GM12875 (cell line): ENCODE measurements around the gene ERRFI1.
"Not testable (repeated sequence)": the region's sequence is repeated elsewhere in the genome, so short reads cannot be mapped to it uniquely, and the experiment has no call there.

Experiments
- H3K4me3 ChIP-seq: one replicate; pipeline ENCODE4 v1.5.1; 2011; ENCODE audit warnings: low read depth, low read length, control low read depth
- TF ChIP-seq, protein P1 (sequence below): IDR thresholded peaks from 2 replicates; pipeline ENCODE4 v1.5.1; 2011; ENCODE audit warnings: low read depth, mild to moderate bottlenecking, control low read depth, inconsistent platforms, low read length, moderate library complexity, borderline replicate concordance; ENCODE audit not compliant: insufficient read depth

Gene ERRFI1

DNA sequence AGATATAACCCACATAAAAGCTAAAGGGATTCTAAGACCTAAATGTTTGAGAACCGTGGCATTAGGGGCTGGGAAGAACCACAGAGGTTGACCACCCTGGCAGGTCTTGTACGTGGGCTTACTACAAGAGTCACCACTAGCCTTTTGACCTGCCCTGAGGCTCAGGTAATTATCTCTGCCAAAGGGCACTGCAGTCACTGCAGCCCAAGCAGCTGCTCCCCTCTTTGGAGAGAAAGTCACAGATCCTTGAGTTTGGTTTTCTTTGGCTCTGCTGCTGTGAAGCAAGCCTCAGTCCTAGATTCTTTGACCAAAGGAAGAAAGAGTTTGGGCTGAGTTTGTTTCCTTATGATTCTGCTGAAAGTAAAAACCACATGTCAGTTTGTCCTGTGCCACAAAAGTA is 53.0 kb downstream of the ERRFI1 start:
- H3K4me3 ChIP-seq, result no peak overlapping the region
- TF ChIP-seq, protein P1, sequence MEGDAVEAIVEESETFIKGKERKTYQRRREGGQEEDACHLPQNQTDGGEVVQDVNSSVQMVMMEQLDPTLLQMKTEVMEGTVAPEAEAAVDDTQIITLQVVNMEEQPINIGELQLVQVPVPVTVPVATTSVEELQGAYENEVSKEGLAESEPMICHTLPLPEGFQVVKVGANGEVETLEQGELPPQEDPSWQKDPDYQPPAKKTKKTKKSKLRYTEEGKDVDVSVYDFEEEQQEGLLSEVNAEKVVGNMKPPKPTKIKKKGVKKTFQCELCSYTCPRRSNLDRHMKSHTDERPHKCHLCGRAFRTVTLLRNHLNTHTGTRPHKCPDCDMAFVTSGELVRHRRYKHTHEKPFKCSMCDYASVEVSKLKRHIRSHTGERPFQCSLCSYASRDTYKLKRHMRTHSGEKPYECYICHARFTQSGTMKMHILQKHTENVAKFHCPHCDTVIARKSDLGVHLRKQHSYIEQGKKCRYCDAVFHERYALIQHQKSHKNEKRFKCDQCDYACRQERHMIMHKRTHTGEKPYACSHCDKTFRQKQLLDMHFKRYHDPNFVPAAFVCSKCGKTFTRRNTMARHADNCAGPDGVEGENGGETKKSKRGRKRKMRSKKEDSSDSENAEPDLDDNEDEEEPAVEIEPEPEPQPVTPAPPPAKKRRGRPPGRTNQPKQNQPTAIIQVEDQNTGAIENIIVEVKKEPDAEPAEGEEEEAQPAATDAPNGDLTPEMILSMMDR, result no peak

DNA sequence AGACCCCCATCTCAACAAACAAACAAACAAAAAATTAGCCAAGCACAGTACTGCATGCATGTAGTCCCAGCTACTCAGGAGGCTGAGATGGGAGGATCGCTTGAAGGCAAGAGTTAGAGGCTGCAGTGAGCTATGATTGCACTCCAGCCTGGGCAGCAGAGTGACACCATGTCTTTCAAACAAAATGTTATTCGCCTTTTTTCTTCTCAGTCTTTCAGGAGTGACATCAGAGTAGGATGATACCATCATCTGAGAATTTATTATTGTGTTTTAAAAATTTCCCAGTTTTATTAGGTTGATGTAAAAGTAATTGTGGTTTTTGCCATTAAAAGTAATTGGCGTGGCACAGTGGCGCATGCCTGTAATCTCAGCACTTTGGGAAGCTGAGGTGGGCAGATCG is 53.8 kb downstream of the ERRFI1 start:
- TF ChIP-seq, protein P1, result no peak
- H3K4me3 ChIP-seq, result no peak overlapping the region

DNA sequence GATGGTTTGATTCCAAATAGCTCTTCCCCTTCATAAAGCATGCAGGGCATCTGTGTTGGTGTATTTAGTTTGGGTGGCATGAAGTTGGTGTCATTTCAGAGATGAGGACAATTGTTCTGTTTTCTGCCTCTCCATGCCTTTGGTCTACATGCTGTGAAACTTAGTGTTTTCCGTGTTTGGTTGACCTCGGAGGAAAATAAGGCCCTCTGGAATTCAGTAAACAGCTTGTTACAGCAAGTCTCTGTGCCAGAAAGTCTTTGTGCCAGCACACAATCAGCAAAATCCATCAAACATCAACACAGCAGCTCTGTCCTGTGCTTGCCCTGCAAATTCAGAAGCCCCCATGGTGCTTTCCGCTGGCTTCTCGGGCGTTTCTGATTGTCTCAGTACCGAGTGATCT is 55.1 kb downstream of the ERRFI1 start:
- TF ChIP-seq, protein P1, result no peak
- H3K4me3 ChIP-seq, result no peak overlapping the region

DNA sequence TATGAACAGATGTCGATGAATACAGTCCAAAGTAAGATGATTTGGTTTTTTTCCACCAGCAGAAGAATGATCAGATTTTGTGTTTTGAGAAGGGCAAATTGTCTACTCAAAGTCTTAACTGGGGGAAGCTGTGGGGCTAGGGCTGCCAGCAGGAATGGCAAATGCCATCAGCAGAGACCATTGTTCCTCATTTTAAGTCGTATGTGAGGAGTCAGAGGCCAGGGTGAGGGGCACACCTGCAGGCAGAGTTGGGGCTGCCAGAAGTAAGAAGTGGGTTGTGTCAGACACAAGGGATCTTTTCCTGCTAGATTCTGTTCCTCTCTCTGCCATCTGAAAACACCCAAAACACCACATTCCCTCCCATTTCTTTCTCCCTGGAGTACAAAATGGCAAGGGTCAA is 55.9 kb downstream of the ERRFI1 start:
- TF ChIP-seq, protein P1, result no peak
- H3K4me3 ChIP-seq, result no peak overlapping the region

DNA sequence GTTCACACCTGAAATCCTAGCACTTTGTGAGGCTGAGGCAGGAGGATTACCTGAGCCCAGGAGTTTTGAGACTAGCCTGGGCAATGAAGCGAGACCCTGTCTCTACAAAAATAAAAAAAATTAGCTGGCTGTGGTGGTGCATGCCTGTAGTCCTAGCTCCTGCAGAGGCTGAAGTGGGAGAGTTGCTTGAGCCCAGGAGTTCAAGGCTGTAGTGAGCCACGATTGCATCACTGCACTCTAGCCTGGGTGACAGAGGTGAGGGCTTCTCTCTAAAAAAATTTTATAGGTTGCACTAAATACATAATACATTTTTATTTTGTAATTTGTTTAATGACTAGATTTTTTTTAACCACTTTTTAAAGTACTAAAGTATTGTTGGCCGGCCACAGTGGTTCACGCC is 58.5 kb downstream of the ERRFI1 start:
- TF ChIP-seq, protein P1, result no peak
- H3K4me3 ChIP-seq, result no peak overlapping the region

DNA sequence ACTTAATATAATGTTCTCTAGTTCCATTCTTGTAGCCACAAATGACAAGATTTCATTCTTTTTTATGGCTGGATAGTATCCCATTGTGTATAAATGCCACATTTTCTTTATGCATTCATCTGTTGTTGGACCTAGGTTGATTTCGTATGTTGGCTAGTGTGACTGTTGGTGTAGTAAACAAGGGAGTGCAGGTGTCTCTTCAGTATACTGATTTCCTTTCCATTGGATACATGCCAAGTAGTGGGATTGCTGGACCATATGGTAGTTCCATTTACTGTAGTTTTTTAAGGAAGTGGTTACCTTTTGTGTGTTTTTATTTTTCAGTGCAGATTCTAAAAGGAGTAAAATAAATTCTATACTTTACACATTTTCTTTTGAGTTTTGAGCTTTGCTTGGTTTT is 58.9 kb downstream of the ERRFI1 start:
- no peak overlapping the region for H3K4me3 ChIP-seq
- TF ChIP-seq, protein P1, result no peak

DNA sequence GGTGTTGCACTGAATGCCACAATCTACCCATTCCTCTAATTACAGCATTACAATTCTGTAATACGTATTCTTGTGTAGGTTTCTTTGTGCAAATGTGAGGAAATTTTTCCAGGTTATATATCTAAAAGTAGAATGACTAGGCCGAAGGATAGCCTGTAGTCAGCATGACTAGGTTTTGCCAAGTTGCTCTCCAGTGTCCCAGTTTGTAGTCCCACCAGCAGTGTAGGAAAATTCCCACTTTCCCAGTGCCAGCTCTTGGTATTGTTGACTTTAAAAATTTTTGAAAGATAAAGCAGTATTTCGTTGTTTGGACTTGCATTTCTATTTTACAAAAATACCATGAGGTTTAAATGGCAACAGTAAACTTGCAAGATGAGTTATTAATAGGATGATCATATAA is 61.6 kb downstream of the ERRFI1 start:
- no peak overlapping the region for H3K4me3 ChIP-seq
- TF ChIP-seq, protein P1, result no peak

DNA sequence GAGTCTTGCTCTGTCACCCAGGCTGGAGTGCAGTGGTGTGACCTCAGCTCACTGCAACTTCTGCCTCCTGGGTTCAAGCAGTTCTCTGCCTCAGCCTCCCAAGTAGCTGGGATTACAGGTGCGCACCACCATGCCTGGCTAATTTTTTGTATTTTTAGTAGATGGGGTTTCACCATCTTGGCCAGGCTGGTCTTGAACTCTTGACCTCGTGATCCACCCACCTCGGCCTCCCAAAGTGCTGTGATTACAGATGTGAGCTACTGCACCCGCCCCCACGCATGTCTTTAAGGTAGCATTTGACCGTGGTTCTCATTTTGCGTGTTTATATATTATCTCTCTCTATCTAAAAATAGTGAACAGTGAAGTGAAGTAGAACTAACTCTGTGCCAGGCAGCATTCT is 62.3 kb downstream of the ERRFI1 start:
- not testable (repeated sequence) for H3K4me3 ChIP-seq

DNA sequence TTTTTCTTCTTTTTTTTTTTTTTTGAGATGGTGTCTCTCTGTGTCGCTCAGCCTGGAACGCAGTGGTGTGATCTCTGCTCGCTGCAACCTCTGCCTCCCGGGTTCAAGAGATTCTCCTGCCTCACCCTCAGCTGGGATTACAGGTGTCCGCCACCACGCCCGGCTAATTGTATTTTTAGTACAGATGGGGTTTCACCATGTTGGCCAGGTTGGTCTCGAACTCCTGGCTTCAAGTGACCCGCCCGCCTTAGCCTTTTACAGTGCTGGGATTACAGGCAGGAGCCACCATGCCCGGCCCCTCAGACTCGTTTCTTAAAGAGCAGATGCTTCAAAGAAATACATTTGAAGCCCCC is 62.8 kb downstream of the ERRFI1 start:
- H3K4me3 ChIP-seq, result not testable (repeated sequence)
